ENCODE measurements around the gene DCAF7. TPM values are rescaled to one million over a fixed set of nuclear protein-coding genes. Genes with fewer than 3 reads are reported as not detected.

DCAF7 gene
- total RNA-seq, 1 donor from 2014 or later, result 103 TPM

- no peak for TF ChIP-seq CTCF (IDR thresholded peaks at IDR 0.05)
- DNase-seq, result no peak
- POLR2A ChIA-PET, result interaction anchor here (1.0 to 1.2 kb wide), 2 partner anchors 57 to 132 kb away, joined by 3 to 6 read pairs; partner anchors contain the start of gene CCDC47
- CTCF ChIA-PET, result no interaction called here
- intact Hi-C loops (cut with micrococcal nuclease), result no loop called here
- Mint-ChIP-seq H3K9me3 (no peaks in the 10 kb centered on the region), H3K4me3 (no peak overlapping the region), H3K4me1 (peaks cover 42% of the 10 kb centered on the region), H3K27me3 (no peaks in the 10 kb centered on the region), H3K36me3 (ENCODE audit: low read depth) (peaks cover 24% of the 10 kb centered on the region), H3K27ac (no peak overlapping the region)
- ATAC-seq (ENCODE audit: low read depth), result no peak
Observed at GRCh38 chr17:63641692-63642448, 91.6 kb downstream of the DCAF7 start.

Other genes starting within 250 kb of the DCAF7 start
- 18.9 and 19.9 TPM in 2 replicates for gene CYB561, start 104.2 kb upstream of the DCAF7 start, total RNA-seq
- gene ACE, start 73.4 kb upstream of the DCAF7 start, total RNA-seq, result 3.2 and 3.3 TPM in 2 replicates
- gene KCNH6, start 27.1 kb upstream of the DCAF7 start, total RNA-seq, result not detected in 2 replicates
- 19.1 and 23.5 TPM in 2 replicates for gene TACO1, start 50.4 kb downstream of the DCAF7 start, total RNA-seq
- gene MAP3K3, start 71.9 kb downstream of the DCAF7 start, total RNA-seq, result 32.5 and 32.9 TPM in 2 replicates
- 404 and 421 TPM in 2 replicates for gene LIMD2, start 149.6 kb downstream of the DCAF7 start, total RNA-seq
- gene STRADA, start 191.3 kb downstream of the DCAF7 start, total RNA-seq, result 72.5 and 80.2 TPM in 2 replicates
- gene CCDC47, start 223.1 kb downstream of the DCAF7 start, total RNA-seq, result 41.4 and 47.6 TPM in 2 replicates
- gene DDX42, start 223.7 kb downstream of the DCAF7 start, total RNA-seq, result 132 and 160 TPM in 2 replicates

Measured in activated B cell treated with CpG ODN at 0.5 μM for 24 hours (primary cell).